PFSK-1 (cell line): Measurements from ENCODE around the gene INAFM1.

Experiments
- FOXP2 ChIP-seq: optimal IDR thresholded peaks from 2 replicates; pipeline ENCODE3; 2011; ENCODE audit warnings: borderline replicate concordance, control low read depth, inconsistent platforms; ENCODE audit not compliant: insufficient read depth; ENCODE audit errors: extremely low read length, extremely low read depth
- POLR2AphosphoS5 ChIP-seq: IDR thresholded peaks from 2 replicates; pipeline ENCODE4 v1.6.1; 2012; ENCODE audit warnings: low read depth, mild to moderate bottlenecking, control low read depth, low read length, moderate library complexity
- TAF1 ChIP-seq: IDR thresholded peaks from 2 replicates; pipeline ENCODE4 v1.6.1; 2012; ENCODE audit warnings: low read length, control low read depth, borderline replicate concordance; ENCODE audit not compliant: insufficient read depth

DNA sequence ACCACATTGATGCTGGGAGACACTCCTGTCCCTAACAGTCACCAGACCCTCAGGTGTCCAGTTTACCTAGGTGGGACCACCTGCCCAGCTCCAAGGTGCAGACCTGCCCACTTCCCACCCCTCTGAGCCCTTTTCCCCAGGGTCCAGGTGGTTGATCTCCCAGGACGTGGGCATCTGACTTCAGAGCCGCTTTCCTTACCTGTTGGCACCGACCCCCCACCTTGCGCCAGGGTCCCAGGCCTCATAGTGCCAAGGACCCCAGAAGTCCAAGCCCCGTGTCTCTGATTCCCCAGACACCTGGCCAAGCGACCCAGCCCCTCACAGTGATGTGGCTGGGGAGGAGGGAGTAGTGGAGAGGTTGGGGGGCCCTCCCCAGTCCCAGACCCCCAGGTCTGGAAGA is 34.1 kb upstream of the INAFM1 start:
- no peak for TF ChIP-seq TAF1
- TF ChIP-seq FOXP2 = no peak
- TF ChIP-seq POLR2AphosphoS5 = no peak
